ENCODE results near the gene FOXK2.
"Not testable (repeated sequence)": the region's sequence is repeated elsewhere in the genome, so short reads cannot be mapped to it uniquely, and the experiment has no call there.

The FOXK2 gene

DNA sequence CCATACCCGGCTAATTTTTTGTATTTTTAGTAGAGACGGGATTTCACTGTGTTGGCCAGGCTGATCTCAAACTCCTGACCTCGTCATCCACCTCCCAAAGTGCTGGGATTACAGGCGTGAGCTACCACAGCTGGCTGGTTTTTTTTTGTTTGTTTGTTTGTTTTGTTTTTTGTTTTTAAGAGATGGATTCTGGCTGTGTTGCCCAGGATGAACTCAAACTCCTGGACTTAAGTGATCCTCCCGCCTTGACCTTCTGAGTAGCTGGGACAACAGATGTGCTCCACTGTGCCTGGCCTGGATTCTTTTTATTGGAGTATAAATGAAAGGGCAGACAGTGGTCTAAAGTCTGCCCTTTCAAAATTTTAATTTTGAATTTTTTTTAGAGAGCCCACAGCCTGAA lies 44.7 kb downstream of the FOXK2 start:
- no peak for DNase-seq (ENCODE audit: low spot score)

DNA sequence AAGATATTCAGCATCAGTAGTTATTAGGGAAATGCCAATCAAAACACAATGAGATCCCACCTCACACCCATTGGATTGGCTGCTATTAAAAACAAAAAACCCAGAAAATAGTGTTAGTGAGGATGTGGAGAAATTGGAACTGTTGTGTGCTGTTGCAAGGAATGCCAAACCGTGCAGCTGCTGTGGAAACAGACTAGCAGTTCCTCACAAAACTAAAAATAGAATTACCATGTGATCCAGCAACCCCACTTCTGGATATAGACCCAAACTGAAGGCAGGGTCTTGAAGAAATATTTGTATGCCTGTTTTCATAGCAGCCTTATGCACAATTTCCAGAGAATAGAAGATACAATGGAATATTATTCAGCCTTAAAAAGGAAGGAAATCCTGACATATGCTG lies 46.0 kb downstream of the FOXK2 start:
- no peak for DNase-seq (ENCODE audit: low spot score)

DNA sequence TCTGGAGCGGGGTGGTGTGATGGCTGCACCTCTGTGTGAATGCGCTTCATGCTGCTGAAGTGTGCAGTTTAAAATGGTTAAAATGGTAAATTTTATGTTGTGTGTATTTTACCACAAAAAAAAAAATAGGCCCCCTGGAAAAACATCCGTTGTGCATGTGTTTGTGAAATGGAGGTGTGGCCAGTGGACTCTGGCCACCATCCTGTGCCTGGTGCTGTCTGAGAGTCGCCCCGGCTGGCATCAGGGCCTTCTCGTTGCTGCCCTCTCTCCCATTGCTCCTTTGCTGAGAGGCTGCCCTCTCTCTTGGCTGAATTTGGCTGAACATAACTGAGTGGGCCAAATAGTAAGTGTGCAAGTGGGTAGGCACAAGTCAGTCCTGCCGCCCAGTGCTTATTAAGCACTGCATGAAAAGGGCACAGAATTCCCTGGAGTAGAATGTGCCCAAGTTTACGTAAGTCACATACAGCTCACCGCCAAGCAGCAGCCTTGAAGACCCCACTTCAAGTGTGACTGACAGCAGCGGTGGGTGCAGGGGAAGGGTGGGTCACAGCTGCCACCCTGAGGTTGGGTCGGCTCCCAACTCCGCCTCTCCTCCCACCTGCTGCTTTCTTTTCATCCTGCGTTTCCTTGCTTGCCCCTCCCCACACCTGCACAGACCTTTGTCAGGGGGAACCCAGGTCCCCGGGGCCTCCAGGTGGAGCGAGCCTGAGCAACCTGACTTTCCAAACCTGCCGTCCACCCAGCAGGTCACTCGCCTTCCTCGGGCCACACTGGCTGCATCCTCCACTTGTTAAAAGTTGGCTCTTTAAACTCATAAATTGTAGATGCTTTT lies 46.8 kb downstream of the FOXK2 start:
- peak; percentile 37 for DNase-seq (ENCODE audit: low spot score)

DNA sequence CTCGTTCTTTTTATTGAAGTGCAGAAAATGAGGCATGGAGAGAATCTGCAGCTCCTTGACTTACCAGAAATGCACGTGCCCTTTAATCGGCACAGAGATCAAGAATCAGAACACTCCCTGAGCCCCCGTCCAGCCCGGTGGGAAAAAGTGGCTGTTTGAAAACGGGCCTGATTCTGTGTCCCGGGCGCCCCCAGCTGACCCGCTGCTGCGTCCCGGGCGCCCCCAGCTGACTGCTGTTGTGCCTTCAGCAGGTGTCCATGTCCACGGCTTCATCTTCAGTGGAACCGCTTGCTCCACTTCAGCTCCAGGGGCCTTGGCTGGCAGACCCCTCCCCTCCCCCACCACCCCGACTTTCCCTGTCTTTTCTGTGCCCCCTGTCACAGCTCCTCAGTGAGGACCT lies 47.8 kb downstream of the FOXK2 start:
- DNase-seq (ENCODE audit: low spot score): peak; percentile 43

DNA sequence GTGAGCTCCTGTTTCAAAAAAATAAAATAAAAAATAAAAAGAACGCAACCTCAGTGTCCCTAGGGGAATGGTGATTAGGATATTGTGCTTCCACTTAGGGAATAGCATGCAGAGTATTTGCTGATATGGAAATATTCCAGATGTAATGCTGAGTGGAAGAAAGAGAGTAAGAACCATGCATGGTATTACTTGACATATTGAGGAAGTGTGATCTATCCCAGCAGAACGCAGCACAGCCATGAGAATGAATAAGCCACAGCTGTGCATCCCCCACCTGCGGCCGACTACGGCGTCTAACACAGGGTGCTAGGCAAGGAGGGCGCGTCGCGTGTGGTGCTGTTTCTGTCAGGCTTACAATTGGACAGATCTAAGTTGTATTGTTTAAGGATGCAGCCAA lies 49.5 kb downstream of the FOXK2 start:
- no peak for DNase-seq (ENCODE audit: low spot score)

DNA sequence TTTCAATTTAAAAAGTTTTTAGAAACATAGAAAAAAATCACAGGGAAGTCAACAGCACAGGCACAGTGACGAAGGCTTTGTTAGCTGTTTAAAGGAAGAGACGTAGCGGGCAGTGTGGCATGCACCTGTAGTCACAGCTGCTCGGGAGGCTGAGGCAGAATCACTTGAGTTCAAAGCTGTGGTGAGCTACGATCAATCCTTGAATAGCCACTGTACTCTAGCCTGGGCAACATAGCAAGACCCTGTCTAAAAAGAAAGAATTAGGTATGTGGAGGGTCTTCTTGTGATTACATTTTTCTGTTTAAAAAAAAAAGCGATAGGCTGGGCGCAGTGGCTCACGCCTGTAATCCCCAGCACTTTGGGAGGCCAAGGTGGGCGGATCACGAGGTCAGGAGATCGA lies 50.1 kb downstream of the FOXK2 start:
- no peak for DNase-seq (ENCODE audit: low spot score)

DNA sequence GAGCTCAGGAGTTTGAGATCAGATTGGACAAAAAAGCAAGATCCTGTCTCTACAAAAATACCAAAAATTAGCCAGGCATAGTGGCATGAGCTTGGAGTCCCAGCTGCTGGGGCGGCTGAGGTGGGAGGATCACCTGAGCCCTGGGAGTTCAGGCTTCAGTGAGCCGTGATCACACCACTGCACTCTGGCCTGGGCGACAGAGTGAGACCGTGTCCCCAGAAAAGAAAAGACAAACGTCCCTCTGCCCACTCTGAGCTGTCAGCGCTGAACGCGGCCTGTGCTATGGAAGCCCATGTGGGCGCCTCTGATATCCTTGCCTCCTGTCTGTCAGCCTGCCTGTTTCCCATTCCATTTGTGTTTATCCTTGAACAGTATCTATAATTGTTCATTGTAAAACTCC lies 50.7 kb downstream of the FOXK2 start:
- DNase-seq (ENCODE audit: low spot score): peak; percentile 37

DNA sequence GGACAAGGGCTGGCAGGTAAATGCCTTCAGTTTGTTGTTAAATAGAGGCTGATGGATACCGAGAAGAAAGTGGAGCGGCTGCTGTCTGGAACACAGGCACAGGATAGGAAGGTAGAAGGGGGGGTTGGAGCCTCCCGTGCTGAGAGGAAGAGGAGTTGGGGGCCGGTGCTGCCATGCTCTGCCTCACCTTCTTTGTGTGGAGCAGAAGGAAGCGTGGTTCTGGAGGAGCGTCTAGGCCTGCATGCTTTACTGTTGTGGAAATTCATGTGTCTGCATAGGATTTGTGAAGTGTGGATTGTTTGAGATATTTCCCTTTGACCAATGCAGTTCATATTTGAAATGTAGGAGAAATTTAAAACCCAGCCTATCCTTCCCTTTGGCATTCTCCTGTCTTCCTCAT lies 52.3 kb downstream of the FOXK2 start:
- no peak for DNase-seq (ENCODE audit: low spot score)

DNA sequence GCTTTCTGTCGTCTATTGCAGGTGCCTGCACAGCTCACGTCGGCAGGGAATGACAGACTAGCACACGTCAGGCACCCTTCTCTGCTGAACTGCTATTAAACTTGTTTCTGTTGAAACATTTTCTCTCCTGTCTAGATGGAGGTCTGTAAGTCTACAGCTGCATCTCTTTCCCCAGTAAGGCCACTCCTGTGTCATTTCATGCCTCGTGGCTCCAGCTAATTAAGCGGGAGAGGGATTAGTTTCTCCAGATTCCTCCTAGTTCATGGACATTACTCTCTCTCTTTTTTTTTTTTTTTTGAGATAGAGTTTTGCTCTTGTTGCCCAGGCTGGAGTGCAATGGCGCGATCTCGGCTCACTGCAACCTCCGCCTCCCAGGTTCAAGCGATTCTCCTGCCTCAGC lies 54.5 kb downstream of the FOXK2 start:
- no peak for DNase-seq (ENCODE audit: low spot score)

DNA sequence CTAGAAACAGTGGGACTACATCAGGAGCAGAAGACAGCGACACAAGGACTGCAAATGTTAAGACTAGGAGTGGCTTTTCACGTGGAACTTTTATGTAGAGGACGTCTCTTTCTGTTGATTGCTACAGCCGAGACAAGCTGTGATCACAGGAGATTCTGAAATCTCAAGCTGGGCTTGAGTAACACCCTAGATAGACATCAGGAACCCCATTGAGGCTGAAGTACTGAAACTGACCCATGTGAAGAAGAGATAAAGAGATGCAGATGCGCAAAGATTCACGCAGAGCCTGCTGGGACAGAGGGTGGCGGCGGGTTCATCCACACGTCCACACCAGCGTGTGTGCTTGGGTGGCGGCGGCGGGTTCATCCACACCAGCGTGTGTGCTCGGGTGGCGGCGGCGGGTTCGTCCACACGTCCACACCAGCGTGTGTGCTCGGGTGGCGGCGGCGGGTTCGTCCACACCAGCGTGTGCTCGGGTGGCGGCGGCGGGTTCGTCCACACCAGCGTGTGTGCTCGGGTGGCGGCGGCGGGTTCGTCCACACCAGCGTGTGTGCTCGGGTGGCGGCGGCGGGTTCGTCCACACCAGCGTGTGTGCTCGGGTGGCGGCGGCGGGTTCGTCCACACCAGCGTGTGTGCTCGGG lies 56.2 kb downstream of the FOXK2 start:
- DNase-seq (ENCODE audit: low spot score): not testable (repeated sequence)

DNA sequence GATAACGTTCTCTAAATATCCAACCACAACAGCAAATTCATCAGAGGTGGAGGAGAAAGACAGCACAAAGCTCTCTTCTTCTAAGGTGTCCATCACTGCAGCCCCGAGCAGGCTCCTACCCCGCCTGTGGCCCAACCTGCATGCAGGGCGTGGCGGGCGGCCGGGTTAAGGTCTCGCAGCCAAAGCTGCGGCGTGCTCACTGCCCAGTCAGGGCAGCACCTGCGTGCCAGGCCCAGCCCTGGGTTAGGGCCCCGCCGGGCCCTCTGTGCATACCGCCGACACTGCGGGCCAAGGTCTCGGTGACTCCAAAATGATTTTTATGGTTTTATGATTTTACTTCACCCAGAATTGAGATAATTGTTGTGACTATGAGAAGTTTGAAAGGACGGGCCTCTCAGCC lies 57.8 kb downstream of the FOXK2 start:
- no peak for DNase-seq (ENCODE audit: low spot score)

DNA sequence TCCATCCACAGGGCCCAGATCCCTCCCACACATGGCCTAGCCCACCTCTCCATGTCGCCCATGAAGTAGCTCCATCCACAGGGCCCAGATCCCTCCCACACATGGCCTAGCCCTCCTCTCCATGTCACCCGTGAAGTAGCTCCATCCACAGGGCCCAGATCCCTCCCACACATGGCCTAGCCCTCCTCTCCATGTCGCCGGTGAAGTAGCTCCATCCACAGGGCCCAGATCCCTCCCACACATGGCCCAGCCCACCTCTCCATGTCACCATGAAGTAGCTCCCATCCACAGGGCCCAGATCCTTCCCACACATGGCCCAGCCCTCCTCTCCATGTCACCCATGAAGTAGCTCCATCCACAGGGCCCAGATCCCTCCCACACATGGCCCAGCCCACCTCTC lies 60.4 kb downstream of the FOXK2 start:
- not testable (repeated sequence) for DNase-seq (ENCODE audit: low spot score)

DNA sequence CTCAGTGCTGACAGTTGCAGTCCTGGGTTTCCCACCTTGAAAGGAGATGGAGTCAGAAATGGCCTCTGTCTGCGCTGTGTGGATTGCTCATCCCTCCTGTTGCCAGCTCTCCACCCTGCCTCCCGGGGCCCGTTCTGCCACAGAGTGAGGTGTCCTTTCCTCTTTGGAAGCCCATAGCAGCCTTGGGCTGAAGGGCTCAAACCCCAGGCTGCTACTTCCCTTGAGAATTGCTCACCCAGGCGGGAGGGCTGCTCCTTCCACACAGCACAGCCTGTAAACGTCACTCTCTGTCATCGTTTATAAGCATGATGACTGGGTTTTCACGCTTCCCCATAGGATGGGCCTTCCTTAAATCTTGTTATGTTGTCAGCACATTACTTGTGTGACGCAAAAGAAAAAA lies 62.7 kb downstream of the FOXK2 start:
- no peak for DNase-seq (ENCODE audit: low spot score)

DNA sequence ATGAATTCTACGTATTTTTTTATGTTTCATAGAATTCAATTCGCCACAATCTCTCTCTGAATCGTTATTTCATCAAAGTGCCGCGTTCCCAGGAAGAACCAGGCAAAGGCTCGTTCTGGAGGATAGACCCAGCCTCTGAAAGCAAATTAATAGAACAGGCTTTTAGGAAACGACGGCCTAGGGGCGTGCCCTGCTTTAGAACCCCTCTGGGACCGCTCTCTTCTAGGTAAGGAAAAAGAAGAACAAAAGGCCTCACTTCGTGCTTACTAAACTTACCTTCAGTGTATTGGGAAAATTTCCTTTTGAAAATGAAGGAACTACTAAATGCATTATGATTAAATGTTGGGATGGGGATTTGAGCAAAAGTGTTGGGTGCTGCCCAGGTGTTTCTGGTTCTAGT lies 63.2 kb downstream of the FOXK2 start:
- DNase-seq (ENCODE audit: low spot score): no peak

DNA sequence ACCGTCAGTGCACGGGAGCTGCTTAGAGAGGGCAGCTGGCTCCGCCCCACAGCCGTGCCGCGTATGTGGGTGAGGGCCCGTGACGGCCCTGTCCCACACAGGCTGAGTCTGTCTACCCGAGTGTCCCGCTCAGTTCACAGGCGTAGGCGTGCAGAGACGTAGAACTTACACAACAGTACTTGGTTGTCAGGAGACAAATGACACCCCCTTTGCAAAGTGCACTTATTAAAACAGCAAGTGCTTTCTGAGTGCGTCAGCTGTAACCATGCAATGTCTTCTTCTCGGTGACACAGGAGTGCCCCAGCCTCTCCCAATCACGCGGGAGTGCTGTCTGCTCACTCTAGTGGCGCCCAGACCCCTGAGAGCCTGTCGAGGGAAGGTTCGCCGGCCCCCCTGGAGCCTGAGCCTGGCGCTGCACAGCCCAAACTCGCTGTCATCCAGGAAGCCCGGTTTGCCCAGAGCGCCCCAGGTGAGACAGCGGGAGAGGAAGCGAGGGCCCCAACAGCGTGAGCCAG lies 64.2 kb downstream of the FOXK2 start:
- no peak for DNase-seq (ENCODE audit: low spot score)

DNA sequence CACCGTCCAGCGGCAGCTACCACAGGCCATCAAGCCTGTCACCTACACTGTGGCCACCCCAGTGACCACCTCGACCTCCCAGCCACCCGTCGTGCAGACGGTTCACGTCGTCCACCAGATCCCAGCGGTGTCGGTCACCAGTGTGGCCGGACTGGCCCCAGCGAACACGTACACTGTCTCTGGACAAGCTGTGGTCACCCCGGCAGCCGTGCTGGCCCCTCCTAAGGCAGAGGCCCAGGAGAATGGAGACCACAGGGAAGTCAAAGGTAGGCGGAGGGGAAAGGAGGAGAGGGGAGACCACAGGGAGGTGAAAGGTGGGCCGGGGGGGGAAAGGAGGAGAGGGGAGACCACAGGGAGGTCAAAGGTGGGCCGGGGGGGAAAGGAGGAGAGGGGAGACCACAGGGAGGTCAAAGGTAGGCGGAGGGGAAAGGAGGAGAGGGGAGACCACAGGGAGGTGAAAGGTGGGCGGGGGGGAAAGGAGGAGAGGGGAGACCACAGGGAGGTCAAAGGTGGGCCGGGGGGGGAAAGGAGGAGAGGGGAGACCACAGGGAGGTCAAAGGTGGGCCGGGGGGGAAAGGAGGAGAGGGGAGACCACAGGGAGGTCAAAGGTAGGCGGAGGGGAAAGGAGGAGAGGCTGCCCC lies 66.5 kb downstream of the FOXK2 start:
- DNase-seq (ENCODE audit: low spot score): not testable (repeated sequence)

DNA sequence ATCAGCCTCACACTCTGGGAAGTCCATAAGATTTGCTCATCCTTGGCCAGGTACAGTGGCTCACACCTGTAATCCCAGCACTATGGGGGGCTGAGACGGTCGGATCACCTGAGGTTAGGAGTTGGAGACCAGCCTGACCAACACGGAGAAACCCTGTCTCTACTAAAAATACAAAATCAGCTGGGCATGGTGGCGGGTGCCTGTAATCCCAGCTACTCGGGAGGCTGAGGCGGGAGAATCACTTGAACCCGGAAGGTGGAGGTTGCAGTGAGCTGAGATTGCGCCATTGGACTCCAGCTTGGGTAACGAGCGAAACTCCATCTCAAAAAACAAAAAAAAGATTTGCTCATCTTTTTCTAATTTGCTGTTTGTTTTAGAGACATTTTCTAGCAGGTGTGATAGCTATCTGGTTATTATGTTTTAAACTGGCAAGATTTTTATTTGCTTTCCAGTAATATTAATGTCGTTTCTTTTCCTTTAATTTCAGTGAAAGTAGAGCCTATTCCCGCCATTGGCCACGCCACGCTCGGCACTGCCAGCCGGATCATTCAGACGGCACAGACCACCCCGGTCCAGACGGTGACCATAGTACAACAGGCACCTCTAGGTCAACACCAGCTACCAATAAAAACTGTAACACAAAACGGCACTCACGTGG lies 67.2 kb downstream of the FOXK2 start:
- DNase-seq (ENCODE audit: low spot score): no peak

DNA sequence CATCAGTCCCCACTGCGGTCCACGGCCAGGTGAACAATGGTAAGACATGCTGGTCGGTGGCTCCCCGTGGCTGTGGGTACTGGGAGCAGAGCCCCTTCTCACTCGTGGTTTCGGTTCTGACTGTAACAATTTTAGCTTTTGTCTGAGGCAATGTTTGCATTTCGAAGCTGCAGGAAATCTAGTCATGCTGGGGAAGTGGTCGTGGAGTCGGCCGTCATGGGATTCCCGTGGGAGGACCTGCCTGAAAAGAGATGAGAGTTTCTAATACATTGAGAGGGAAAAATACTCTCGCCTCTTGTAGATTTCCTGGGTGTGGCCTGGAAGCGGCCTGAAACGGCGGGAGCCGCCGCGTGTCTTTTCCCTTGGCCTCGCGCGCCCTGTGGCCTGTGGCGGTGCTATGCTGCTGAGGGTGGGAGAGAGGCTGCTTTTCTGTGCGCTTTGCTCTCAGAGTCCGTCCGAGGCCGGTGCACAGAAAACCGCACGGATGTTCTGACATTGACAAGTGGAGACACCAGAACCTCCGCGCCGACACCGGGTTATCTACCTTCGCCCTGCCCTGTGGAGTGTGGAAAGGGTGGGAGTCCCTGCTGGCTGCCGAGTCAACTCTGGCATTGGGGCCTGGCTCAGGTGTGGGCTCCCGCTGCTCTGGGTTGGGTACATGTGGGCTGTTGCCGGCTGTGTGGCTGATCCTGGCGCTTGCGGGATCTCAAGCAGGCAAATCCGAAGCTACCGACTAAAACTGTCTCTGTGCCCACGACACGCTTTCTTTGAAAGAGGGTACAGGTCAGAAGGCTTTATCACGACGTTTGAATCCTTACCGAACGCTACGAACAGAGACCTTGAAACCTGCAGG lies 67.9 kb downstream of the FOXK2 start:
- no peak for DNase-seq (ENCODE audit: low spot score)

DNA sequence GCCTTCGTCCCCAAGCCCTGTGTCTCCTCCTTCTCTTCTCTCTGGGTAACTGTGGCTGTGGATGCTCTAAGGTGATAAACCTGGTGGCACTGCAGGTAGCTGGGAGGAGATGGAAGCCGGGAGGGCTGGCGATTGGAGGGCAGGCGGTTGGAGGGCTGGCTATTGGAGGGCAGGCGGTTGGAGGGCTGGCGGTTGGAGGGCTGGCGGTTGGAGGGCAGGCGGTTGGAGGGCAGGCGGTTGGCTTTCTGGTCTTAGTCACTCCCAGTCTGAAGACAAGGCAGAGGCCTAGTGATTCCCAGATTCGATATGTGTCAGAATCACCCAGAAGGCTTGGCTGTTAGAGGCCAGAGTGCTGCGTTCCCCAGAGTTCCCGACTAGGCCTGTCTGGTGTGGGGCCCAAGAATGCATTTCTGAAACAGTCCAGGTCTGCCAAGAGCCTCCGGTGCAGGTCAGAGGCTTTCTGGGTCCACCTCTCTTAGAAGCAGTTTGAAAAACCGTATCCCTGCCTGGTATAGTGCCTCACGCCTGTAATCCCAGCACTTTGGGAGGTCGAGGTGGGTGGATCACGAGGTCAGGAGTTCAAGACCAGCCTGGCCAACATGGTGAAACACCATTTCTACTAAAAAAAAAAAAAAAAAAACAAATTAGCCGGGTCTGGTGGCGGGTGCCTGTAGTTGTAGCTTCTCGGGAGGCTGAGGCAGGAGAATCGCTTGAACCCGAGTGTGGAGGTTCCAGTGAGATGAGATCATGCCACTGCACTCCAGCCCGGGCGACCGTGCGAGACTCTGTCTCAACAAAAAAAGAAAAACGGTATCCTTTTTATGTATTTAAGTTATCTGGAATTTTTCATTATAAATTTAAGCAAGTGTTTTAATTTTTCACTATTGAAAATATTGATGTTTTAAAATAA lies 69.0 kb downstream of the FOXK2 start:
- DNase-seq (ENCODE audit: low spot score): no peak

DNA sequence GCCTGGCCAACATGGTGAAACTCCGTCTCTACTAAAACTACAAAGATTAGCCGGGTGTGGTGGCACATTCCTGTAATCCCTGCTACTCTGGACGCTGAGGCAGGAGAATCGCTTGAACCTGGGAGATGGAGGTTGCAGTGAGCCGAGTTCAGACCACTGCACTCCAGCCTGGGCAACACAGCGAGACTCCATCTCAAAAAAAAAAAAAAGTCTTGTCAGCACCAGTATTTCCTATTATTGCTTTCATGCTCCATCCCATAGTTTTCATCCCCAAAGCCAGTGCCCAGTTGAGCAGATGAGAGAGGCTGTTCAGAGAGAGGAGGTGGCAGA lies 70.3 kb downstream of the FOXK2 start:
- DNase-seq (ENCODE audit: low spot score): no peak

DNA sequence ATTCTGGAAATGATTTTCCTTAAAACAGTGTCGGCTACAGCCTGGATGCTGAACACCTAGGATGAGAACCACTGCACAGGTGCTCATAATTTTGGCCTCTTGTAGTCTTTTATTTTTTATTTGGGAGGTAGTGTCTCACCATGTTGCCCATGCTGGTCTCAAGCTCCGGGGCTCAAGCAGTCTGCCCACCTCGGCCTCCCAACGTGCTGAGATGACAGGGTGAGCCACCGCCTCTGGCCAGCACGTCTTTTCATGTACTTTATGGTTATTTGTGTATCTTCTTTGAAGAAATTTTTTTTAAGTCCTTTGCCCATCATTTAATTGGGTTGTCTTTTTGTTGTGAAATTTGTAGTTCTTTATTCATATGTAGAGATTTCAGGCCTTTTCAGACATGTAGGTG lies 70.7 kb downstream of the FOXK2 start:
- no peak for DNase-seq (ENCODE audit: low spot score)
